HG02884 (cell line): ENCODE data around the gene SLC6A7.
"Not testable (repeated sequence)": the region's sequence is repeated elsewhere in the genome, so short reads cannot be mapped to it uniquely, and the experiment has no call there.

Experiments
- ATAC-seq: cut with Tn5 transposase; IDR thresholded peaks from one replicate; pipeline ENCODE4 v1.9.1; 2021; ENCODE audit warnings: mild to moderate bottlenecking, moderate library complexity; ENCODE audit not compliant: unreplicated experiment

SLC6A7 gene

DNA sequence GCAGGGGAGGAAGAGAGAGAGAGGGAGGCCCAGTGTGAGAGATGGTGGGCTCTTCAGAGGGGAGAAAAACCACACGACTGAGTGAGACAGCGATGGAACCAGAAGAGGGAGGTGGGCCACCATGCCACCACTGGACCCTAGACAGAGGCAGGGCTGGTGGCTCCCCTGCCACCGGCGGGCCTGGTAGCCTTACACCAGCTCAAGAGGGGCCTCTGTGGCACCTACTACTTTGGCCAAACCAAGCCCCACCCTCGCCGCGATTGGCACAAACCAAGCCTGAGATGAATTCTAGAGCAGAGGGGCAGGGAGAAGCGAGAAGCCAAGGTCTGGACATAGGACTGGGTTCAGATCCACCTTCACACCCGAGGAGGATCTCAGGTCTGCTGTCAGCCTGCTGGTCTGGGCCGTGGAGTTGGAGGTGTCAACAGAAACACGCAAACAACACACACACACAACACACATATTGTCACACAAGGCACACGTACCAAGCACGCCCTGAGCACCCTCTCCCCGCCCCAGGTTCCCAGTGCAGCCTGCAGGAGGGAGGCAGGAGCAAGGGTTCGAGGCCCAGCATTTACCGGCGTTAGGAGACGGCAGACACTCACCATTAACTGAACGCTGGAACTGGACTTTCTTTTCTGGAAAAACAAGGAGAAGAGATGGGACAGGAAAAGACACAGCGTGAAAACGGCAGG lies 49.4 kb downstream of the SLC6A7 start:
- no peak for ATAC-seq

DNA sequence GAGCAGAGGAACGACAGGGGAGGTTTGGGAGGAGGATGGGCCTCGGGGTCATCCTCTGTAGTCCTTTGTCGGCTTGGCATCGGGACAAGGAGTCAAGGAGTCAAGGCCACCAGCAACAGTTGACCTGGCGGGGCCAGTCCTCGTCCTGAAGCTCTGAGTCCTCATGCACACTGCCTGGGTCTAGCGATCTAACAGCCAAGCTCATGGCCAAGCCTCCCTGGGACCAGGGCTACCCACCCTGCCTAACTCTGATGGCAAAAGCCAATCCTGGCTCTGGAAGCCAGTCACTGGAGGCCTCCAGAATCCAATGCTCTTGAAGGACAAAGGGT lies 49.9 kb downstream of the SLC6A7 start:
- no peak for ATAC-seq

DNA sequence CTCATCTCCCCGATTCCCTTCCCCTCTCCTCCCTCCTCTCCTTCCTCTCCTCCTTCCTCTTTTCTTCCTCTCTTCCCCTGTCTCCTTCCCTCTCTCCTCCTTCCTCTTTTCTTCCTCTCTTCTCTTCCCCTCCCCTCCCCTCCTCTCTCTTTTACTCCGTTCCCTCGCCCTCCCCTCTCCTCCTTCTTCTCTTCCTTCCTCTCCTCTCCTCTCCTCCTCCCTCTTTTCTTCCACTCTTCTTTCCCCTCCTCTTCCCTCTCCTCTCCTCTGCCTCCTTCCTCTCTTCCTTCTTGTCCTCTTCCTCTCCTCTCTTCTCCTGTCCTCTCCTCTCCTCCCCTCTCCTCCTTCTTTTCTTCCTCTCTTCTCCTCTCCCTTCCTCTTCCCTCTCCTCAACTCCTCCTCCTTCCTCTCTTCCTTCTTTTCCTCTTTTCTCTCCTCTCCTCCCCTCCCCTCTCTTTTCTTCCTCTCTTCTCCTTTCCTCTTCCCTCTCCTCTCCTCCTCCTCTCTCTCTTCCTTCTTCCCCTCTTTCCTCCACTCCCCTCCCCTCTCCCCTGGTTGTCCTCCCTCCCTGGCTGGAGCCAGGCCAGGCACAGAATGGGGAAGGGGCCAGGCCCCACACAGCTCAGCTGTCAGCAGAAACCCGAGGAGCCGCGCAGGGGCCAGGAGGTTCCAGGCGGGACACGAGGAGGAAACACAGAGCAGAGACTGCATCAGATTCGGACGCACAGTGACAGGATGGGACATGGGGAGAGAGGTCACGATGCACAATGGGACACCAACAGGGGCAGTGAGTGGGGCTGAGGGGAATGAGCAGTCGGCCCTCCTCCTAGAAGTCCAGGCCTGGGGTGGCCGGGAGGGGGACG lies 51.7 kb downstream of the SLC6A7 start:
- ATAC-seq: no peak

GRCh38 chr5:150242251-150242894 lies 52.5 kb downstream of the SLC6A7 start:
- ATAC-seq: no peak

- ATAC-seq: no peak
These were observed 53.7 kb downstream of the SLC6A7 start for GRCh38 chr5:150243590-150243989.

- ATAC-seq: no peak
These were observed 54.3 kb downstream of the SLC6A7 start for GRCh38 chr5:150244209-150244608.

- ATAC-seq: no peak
These were observed 55.4 kb downstream of the SLC6A7 start for GRCh38 chr5:150245111-150245789.

DNA sequence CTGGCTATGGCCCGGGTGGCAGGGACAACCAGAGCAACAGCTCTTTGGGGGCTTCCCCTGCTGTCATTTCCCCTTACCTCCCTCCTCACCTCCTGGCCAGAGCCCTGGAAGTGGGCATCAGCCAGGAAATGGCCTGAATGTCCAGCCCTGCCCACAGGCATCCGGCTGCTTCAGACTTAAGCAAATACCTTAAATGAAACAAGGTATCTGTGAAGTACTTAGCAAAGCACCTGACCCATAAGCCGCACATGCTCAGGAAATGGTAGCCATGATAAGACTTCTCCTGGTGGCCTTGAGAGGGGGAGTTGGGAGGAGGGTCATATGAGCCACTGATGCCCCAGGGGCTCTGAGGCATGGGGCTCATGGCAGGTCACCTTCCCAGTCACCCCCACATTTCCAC lies 55.9 kb downstream of the SLC6A7 start:
- ATAC-seq: no peak

DNA sequence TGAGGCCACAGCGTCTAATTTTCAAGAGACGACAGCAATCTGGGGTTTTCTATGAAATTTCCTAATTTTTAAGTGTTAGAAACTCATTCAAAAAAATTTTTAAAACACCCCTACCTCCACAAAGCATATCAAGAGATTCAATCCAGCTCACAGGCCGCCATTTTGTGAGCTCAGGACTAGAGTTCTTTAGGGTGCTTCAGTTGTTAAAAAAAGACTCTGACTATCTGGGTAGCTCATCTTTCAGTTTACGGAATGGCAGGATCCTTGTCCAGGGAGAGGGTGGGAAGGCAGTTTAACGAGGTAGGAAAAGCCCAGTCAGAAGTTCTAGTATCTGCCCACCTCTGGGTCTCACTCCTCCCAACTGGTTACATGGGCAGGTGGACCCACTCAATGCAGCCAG lies 56.6 kb downstream of the SLC6A7 start:
- ATAC-seq: no peak

DNA sequence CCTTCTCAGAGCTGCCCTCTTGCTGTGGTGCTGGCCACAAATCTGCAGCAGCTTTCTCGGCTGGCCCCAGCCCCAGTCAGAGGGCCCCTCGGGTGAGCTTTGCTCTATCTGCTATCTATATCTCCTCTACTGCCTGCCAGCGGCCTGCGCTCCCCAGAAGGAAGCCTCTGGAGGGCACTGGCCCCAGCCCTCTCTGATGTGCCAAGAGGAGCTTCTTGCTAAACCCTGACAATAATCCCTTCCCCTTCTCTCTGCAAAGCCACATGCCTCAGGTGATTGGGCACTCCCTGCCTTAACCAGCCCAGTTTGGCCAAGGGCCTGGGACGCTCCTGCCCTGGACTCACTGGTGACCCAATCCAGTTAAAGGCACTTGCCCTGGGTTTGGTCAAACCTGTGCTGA lies 57.0 kb downstream of the SLC6A7 start:
- ATAC-seq: no peak

DNA sequence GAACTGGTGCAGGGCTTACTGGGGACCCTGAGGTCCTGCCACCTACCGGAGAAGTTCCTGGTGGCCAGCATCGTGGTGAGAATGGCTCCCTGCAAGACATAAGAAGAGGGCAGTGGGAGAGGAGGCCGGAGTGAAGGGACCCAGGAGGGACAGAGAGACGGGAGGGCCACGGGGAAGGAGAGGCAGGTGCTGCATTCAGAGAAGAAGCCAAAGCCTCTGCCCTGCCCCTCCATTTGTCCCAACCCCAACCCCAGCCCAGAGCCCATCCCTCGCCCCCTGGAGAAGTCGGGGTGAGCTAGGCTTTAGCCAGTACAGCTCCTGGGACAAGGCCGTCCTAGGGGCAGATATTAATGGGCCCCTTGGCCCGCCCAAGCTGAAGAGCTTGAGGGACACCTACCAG lies 57.9 kb downstream of the SLC6A7 start:
- no peak for ATAC-seq

DNA sequence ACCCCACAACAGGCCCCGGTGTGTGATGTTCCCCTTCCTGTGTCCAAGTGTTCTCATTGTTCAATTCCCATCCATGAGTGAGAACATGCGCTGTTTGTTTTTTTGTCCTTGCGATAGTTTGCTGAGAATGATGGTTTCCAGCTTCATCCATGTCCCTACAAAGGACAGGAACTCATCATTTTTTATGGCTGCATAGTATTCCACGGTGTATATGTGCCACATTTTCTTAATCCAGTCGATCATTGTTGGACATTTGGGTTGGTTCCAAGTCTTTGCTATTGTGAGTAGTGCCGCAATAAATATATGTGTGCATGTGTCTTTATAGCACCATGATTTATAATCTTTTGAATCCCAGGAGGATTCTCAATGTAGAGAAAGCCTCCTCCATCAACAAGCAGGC lies 58.6 kb downstream of the SLC6A7 start:
- ATAC-seq: not testable (repeated sequence)

- no peak for ATAC-seq
These were observed 59.1 kb downstream of the SLC6A7 start for GRCh38 chr5:150248946-150249345.

- ATAC-seq: no peak
These were observed 59.9 kb downstream of the SLC6A7 start for GRCh38 chr5:150249744-150250143.

DNA sequence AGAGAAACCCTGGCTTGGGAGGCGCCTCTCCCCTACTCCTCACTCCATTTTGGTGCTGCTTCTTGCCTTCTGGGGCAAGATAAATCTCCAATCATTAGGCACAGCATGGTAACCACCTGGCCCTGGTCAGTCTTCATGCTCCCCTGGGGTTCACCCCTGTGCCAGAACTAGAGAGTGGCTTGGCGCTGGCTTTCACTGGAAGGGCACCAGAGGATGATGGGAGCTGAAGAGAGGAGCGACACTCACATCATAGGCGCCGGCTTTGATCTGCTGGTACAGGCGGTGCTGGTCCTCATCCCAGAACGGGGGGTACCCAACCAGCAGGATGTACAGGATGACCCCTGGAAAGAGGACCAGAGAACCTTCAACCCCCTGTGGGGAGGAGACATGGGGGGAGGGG lies 61.6 kb downstream of the SLC6A7 start:
- ATAC-seq: no peak

DNA sequence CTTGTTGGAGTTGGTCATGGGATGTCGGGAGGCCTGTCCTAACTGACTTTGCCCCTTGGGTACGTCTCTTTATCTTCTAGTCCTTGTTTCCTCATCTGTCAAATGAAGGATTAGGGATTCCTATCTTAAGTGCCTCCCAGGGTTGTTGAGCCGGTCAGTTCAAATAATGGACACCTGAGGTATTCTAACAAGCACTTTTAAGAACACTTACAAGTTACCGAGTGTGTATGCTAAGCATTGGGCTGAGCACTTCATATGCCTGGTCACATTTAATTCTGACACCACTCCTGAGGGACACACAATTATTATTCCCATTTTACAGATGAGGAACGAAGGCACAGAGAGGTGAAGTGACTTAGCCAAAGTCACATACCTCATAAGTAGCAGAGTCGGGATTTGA lies 62.6 kb downstream of the SLC6A7 start:
- no peak for ATAC-seq

GRCh38 chr5:150253416-150254208 lies 63.8 kb downstream of the SLC6A7 start:
- no peak for ATAC-seq

DNA sequence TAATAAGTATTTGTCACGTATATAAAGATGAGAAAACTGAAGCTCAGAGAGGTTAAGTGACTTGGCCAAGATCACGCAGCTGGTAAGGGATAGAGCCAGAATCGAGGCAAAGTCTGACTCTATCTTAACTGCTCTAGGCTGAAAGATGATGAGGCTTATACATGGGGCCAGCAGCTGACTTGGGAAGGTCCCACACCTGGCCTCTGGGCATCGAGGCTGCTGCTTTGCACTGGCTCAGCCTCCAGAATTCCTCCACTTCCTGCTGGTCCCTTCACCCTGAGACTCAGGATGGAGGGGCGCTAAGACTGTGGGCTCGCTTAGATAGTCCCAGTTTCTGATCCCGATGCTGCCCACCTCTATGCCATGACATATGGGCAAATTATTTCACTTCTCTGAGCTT lies 64.5 kb downstream of the SLC6A7 start:
- no peak for ATAC-seq

- ATAC-seq: no peak
These were observed 64.9 kb downstream of the SLC6A7 start for GRCh38 chr5:150254774-150255173.

- ATAC-seq: no peak
These were observed 66.0 kb downstream of the SLC6A7 start for GRCh38 chr5:150255659-150256409.
